PFSK-1 (cell line): ENCODE measurements around the gene TCF12.

Source experiments
- FOXP2 ChIP-seq: optimal IDR thresholded peaks from 2 replicates; pipeline ENCODE3; 2011; ENCODE audit warnings: borderline replicate concordance, control low read depth, inconsistent platforms; ENCODE audit not compliant: insufficient read depth; ENCODE audit errors: extremely low read length, extremely low read depth
- POLR2AphosphoS5 ChIP-seq: IDR thresholded peaks from 2 replicates; pipeline ENCODE4 v1.6.1; 2012; ENCODE audit warnings: low read depth, mild to moderate bottlenecking, control low read depth, low read length, moderate library complexity
- SIN3A ChIP-seq: IDR thresholded peaks from 2 replicates; pipeline ENCODE4 v1.6.1; 2012; ENCODE audit warnings: mild to moderate bottlenecking, low read length, moderate library complexity, borderline replicate concordance; ENCODE audit not compliant: insufficient read depth
- TAF1 ChIP-seq: IDR thresholded peaks from 2 replicates; pipeline ENCODE4 v1.6.1; 2012; ENCODE audit warnings: low read length, control low read depth, borderline replicate concordance; ENCODE audit not compliant: insufficient read depth
- TF ChIP-seq, protein P1 (sequence below), 2 experiments: IDR thresholded peaks; 2 replicates each; pipeline versions ENCODE4 v1.6.1 to v1.8.0; 2011 to 2012; ENCODE audit warnings: low read depth in 2 of 2, low read length in 2 of 2, control low read depth in 1 of 2, inconsistent platforms in 1 of 2, mild to moderate bottlenecking in 1 of 2, moderate library complexity in 1 of 2; ENCODE audit not compliant: insufficient read depth in 1 of 2

TCF12 gene

DNA sequence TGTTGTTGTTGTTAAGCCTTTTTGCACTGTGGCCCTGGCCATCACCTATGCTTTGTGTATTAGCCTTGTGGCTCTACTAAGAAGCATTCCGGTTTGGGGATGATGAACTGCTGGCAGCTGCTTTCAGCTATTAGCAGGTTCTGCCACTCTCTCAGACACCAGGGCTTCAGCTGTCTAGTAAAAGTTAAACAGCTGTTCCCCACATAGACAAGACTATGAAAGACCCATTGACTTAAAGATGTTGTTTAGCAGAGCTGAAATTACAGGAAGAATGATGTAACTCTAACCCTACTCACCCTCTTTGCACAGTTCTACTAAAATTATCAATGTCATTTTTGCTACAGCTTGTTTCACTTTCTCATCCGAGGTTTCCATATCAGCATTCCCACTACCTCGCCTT is 326.7 kb downstream of the TCF12 start:
- TF ChIP-seq, protein P1, sequence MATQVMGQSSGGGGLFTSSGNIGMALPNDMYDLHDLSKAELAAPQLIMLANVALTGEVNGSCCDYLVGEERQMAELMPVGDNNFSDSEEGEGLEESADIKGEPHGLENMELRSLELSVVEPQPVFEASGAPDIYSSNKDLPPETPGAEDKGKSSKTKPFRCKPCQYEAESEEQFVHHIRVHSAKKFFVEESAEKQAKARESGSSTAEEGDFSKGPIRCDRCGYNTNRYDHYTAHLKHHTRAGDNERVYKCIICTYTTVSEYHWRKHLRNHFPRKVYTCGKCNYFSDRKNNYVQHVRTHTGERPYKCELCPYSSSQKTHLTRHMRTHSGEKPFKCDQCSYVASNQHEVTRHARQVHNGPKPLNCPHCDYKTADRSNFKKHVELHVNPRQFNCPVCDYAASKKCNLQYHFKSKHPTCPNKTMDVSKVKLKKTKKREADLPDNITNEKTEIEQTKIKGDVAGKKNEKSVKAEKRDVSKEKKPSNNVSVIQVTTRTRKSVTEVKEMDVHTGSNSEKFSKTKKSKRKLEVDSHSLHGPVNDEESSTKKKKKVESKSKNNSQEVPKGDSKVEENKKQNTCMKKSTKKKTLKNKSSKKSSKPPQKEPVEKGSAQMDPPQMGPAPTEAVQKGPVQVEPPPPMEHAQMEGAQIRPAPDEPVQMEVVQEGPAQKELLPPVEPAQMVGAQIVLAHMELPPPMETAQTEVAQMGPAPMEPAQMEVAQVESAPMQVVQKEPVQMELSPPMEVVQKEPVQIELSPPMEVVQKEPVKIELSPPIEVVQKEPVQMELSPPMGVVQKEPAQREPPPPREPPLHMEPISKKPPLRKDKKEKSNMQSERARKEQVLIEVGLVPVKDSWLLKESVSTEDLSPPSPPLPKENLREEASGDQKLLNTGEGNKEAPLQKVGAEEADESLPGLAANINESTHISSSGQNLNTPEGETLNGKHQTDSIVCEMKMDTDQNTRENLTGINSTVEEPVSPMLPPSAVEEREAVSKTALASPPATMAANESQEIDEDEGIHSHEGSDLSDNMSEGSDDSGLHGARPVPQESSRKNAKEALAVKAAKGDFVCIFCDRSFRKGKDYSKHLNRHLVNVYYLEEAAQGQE (IDR thresholded peaks at IDR 0.05; ENCODE audit: insufficient read depth in 1 of 2, low read depth in 2 of 2, low read length in 2 of 2), result no peak
- TF ChIP-seq SIN3A (no peak), POLR2AphosphoS5 (no peak), TAF1 (no peak), FOXP2 (no peak)

- TF ChIP-seq POLR2AphosphoS5, result no peak
- no peak for TF ChIP-seq TAF1
- no peak for TF ChIP-seq SIN3A
- TF ChIP-seq, protein P1 (IDR thresholded peaks at IDR 0.05; ENCODE audit: insufficient read depth in 1 of 2, low read depth in 2 of 2, low read length in 2 of 2), result no peak
- no peak for TF ChIP-seq FOXP2
These were observed 327.3 kb downstream of the TCF12 start for GRCh38 chr15:57245714-57246113.

GRCh38 chr15:57248074-57248473 is 329.6 kb downstream of the TCF12 start:
- no peak for TF ChIP-seq TAF1

GRCh38 chr15:57251308-57251707 is 332.9 kb downstream of the TCF12 start:
- TF ChIP-seq POLR2AphosphoS5 (no peak), TAF1 (no peak)
- TF ChIP-seq, protein P1 (IDR thresholded peaks at IDR 0.05; ENCODE audit: insufficient read depth in 1 of 2, low read depth in 2 of 2, low read length in 2 of 2), result no peak

DNA sequence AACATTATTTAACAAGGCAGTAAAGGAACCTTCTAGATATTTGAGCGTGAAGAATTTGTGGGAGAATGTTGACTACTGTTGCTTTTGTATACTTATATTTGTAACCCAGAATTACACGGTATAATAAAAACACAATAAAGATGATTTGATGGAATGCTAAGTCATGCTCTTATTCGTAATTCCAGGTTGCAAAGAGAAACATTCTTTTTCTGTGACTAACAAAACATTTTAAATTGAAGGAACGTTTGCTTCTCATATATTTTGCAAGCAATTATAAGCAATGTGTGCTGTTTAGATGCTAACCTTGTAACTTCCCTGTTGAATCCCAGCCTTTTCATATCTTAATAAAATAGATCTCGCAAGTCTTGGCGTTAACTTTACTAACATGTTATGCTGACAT is 333.5 kb downstream of the TCF12 start:
- TF ChIP-seq FOXP2, result no peak

GRCh38 chr15:57253082-57253481 is 334.6 kb downstream of the TCF12 start:
- TF ChIP-seq, protein P1 (IDR thresholded peaks at IDR 0.05; ENCODE audit: insufficient read depth in 1 of 2, low read depth in 2 of 2, low read length in 2 of 2), result no peak
- TF ChIP-seq FOXP2, result no peak
